Measurements from ENCODE around the gene NAV3.

Gene NAV3

DNA sequence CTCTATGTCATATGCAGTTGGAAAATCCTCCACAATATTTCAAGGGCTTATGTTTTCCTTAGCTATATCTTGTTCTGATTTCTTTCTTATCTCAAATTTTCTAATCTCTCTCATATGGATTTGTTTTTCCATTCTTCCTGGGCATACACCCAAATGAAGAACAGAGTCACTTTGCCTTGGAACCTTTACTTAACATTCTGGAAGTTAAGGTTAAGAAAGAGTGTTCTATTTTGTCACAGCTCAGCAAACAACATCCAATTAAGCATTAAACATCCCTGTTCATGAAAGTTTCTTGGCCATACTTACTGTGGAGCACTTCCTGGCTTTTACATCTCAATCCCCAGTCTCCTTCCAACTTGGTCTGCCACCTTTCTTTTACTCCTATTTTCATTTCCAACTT is 5.3 kb downstream of the NAV3 start:
- ChIA-PET CTCF (interaction anchor here (0.9 kb wide), 1 partner anchor 89 kb away, joined by 3 read pairs; no protein-coding TSS in a partner anchor), POLR2A (no interaction called here)
- no peak for DNase-seq (ENCODE audit: extremely low spot score)
- TF ChIP-seq ARNT (IDR thresholded peaks at IDR 0.05) (no peak), ELF4 (IDR thresholded peaks at IDR 0.05) (no peak), NFRKB (IDR thresholded peaks at IDR 0.05) (no peak), FOXK2 (IDR thresholded peaks at IDR 0.05) (no peak), SUZ12 (IDR thresholded peaks at IDR 0.05) (no peak)
- TF ChIP-seq, protein P1, sequence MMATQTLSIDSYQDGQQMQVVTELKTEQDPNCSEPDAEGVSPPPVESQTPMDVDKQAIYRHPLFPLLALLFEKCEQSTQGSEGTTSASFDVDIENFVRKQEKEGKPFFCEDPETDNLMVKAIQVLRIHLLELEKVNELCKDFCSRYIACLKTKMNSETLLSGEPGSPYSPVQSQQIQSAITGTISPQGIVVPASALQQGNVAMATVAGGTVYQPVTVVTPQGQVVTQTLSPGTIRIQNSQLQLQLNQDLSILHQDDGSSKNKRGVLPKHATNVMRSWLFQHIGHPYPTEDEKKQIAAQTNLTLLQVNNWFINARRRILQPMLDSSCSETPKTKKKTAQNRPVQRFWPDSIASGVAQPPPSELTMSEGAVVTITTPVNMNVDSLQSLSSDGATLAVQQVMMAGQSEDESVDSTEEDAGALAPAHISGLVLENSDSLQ (IDR thresholded peaks at IDR 0.05), result no peak

DNA sequence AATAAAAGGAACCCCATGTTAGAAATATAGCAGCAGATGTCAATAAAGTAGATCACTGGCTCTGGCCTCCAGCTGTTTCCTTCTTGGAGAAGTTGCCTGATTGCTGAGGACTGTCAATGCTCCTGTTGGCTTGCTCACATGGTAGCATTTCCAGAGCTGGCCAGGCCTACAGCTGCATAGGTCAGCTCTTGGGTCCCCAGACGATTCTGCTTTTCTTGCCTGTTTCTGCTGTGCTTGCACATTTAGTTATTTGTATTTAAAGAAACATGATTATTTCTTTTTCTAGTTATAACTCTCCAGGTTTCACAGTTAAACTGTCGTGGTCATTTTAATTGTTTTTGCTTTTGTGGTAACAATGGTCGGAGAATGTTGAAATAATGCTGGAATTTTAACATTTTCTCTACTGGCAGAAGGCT is 7.2 kb downstream of the NAV3 start:
- TF ChIP-seq CTBP1 (IDR thresholded peaks at IDR 0.05; ENCODE audit: borderline replicate concordance) (no peak), TARDBP (IDR thresholded peaks at IDR 0.05) (no peak), ELF4 (IDR thresholded peaks at IDR 0.05) (no peak), LEF1 (IDR thresholded peaks at IDR 0.05; ENCODE audit: borderline replicate concordance) (no peak)
- ChIA-PET POLR2A (no interaction called here), CTCF (no interaction called here)
- DNase-seq (ENCODE audit: extremely low spot score), result no peak

DNA sequence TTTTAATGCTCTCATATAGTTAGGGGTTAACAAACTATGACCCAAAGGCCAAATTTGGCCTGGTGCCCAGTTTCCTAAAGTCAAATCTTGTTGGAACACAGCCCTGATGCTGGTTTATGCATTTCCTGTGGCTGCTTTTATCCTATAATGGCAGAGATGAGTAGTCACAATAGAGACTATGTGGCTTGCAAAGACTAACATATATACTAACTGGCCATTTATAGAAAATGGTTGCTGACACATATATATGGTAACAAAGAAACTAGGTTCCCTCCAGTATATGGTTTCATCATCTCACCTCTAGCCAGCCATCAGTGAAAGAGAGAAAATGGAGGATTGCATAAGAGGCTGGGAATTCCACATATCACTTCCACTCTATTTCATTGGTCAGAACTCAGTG is 10.8 kb downstream of the NAV3 start:
- TF ChIP-seq ZNF384 (IDR thresholded peaks at IDR 0.05) (no peak), SP1 (IDR thresholded peaks at IDR 0.05) (no peak)
- TF ChIP-seq, protein P1 (IDR thresholded peaks at IDR 0.05), result no peak
- ChIA-PET POLR2A (no interaction called here), CTCF (no interaction called here)
- DNase-seq (ENCODE audit: extremely low spot score), result no peak

DNA sequence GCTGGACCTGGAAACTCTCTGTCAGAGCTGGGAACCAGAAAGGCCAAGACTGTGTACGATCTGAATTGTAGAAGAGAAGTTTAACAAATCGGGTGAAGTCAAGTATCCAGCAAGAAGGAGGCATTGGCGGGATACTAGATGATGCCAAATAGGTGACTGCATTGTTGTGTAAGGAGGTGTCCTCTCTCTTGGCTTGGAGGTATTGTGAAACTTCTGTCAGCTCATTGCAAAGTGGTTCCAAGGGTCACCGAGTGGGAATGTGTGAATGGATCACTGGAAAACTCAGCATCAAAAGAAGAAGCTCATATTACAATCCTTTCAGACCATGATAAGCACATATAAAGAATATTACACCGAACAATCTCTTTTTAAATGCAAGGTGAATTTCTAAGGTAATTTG is 11.7 kb downstream of the NAV3 start:
- TF ChIP-seq BHLHE40 (IDR thresholded peaks at IDR 0.05; ENCODE audit: borderline replicate concordance), result no peak
- TF ChIP-seq ELF4 (IDR thresholded peaks at IDR 0.05), result no peak
- no peak for TF ChIP-seq NFRKB (IDR thresholded peaks at IDR 0.05)
- TF ChIP-seq, protein P1 (IDR thresholded peaks at IDR 0.05), result no peak
- TF ChIP-seq LEF1 (IDR thresholded peaks at IDR 0.05; ENCODE audit: borderline replicate concordance), result no peak
- POLR2A ChIA-PET, result no interaction called here
- CTCF ChIA-PET, result interaction anchor here (0.8 kb wide), 1 partner anchor 13 kb away, joined by 3 read pairs; no protein-coding TSS in a partner anchor
- no peak for DNase-seq (ENCODE audit: extremely low spot score)

DNA sequence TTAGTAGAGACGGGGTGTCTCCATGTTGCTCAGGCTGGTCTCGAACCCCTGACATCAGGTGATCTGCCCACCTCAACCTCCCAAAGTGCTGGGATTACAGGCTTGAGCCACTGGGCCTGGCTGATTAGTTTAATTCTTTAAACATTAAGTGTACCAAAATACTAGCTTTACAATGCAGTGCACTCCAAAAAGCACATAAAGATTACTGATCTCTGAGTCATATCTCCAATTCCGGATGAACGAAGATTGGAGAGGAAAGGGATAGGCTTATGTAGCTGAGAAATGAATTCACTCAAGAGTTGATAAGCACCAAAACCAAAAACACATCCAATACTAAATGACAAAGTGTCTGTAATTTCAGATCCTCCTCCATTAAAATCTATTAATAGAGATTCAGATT is 15.1 kb downstream of the NAV3 start:
- TF ChIP-seq SUZ12 (IDR thresholded peaks at IDR 0.05) (no peak), FOXK2 (IDR thresholded peaks at IDR 0.05) (no peak), FOXA1 (IDR thresholded peaks at IDR 0.05) (no peak), ELF4 (IDR thresholded peaks at IDR 0.05) (no peak), LEF1 (IDR thresholded peaks at IDR 0.05; ENCODE audit: borderline replicate concordance) (no peak), CTBP1 (IDR thresholded peaks at IDR 0.05; ENCODE audit: borderline replicate concordance) (no peak), HDGF (IDR thresholded peaks at IDR 0.05; ENCODE audit: borderline replicate concordance) (no peak), L3MBTL2 (conservative IDR thresholded peaks at IDR 0.05) (no peak), NFRKB (IDR thresholded peaks at IDR 0.05) (no peak), ARNT (IDR thresholded peaks at IDR 0.05) (no peak), BHLHE40 (IDR thresholded peaks at IDR 0.05; ENCODE audit: borderline replicate concordance) (no peak), SP1 (IDR thresholded peaks at IDR 0.05) (no peak), TARDBP (IDR thresholded peaks at IDR 0.05) (no peak), ZNF384 (IDR thresholded peaks at IDR 0.05) (no peak), FOXM1 (IDR thresholded peaks at IDR 0.05; ENCODE audit: borderline replicate concordance) (no peak)
- TF ChIP-seq, protein P1 (IDR thresholded peaks at IDR 0.05), result no peak
- DNase-seq (ENCODE audit: extremely low spot score), result no peak
- ChIA-PET POLR2A (no interaction called here), CTCF (no interaction called here)

DNA sequence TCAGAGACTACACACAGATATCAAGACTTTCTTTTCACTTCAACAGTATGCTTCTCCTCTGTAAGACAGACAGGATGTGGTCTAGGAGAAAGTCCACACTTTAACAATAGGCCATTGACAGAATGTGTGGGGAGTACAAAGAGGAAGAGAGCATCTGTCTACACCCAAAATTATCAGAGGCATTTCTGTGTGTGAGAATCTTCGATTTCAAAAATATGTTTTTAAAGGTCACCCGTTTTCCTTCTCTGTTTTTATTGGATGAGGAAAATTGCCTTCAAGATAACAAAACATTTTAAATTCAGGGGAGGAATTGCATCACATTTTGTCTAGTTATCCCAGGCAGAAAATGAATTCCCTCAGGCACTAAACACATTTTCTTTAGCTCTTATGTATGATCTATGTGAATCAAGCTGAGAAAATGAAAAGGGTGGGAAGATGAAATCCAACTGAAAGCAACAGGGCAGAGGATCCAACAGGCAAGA is 16.4 kb downstream of the NAV3 start:
- ChIA-PET CTCF (no interaction called here), POLR2A (no interaction called here)
- no peak for DNase-seq (ENCODE audit: extremely low spot score)
- TF ChIP-seq, protein P1 (IDR thresholded peaks at IDR 0.05), result no peak
- TF ChIP-seq ARNT (IDR thresholded peaks at IDR 0.05) (no peak), BHLHE40 (IDR thresholded peaks at IDR 0.05; ENCODE audit: borderline replicate concordance) (no peak), TARDBP (IDR thresholded peaks at IDR 0.05) (no peak), SUZ12 (IDR thresholded peaks at IDR 0.05) (no peak)

Data from HEK293T (cell line).